ENCODE data around the gene BTBD9. TPM values are rescaled to one million over a fixed set of nuclear protein-coding genes. Genes with fewer than 3 reads are reported as not detected.

BTBD9 gene
- total RNA-seq, 1 donor from 2014 or later, result 18.1 TPM

GRCh38 chr6:38658418-38659167 is 18.9 kb upstream of the BTBD9 start:
- Mint-ChIP-seq H3K9me3 (ENCODE audit: unreplicated experiment) (no peaks in the 10 kb centered on the region), H3K4me3 (ENCODE audit: unreplicated experiment) (no peak overlapping the region), H3K27me3 (ENCODE audit: unreplicated experiment) (no peaks in the 10 kb centered on the region), H3K4me1 (ENCODE audit: unreplicated experiment) (no peaks in the 10 kb centered on the region), H3K36me3 (ENCODE audit: unreplicated experiment) (peaks cover 12% of the 10 kb centered on the region), H3K27ac (ENCODE audit: unreplicated experiment) (no peak overlapping the region)
- no peak for DNase-seq (ENCODE audit: extremely low spot score, unreplicated experiment)
- no peak for TF ChIP-seq CTCF (IDR thresholded peaks at IDR 0.05)

- no peak for DNase-seq (ENCODE audit: extremely low spot score, unreplicated experiment)
- H3K4me3 Mint-ChIP-seq (ENCODE audit: unreplicated experiment), result no peak overlapping the region
- no peaks in the 10 kb centered on the region for H3K9me3 Mint-ChIP-seq (ENCODE audit: unreplicated experiment)
- no peak overlapping the region for H3K27ac Mint-ChIP-seq (ENCODE audit: unreplicated experiment)
- no peak for TF ChIP-seq CTCF (IDR thresholded peaks at IDR 0.05)
- H3K36me3 Mint-ChIP-seq (ENCODE audit: unreplicated experiment), result peaks cover 12% of the 10 kb centered on the region
- H3K4me1 Mint-ChIP-seq (ENCODE audit: unreplicated experiment), result no peaks in the 10 kb centered on the region
- H3K27me3 Mint-ChIP-seq (ENCODE audit: unreplicated experiment), result no peaks in the 10 kb centered on the region
Measured at GRCh38 chr6:38656896-38657295, 17.2 kb upstream of the BTBD9 start.

- no peaks in the 10 kb centered on the region for H3K27me3 Mint-ChIP-seq (ENCODE audit: unreplicated experiment)
- H3K9me3 Mint-ChIP-seq (ENCODE audit: unreplicated experiment), result no peaks in the 10 kb centered on the region
- H3K4me3 Mint-ChIP-seq (ENCODE audit: unreplicated experiment), result no peak overlapping the region
- TF ChIP-seq CTCF (IDR thresholded peaks at IDR 0.05), result no peak
- DNase-seq (ENCODE audit: extremely low spot score, unreplicated experiment), result no peak
- peaks cover 9% of the 10 kb centered on the region for H3K36me3 Mint-ChIP-seq (ENCODE audit: unreplicated experiment)
- H3K4me1 Mint-ChIP-seq (ENCODE audit: unreplicated experiment), result no peaks in the 10 kb centered on the region
- no peak overlapping the region for H3K27ac Mint-ChIP-seq (ENCODE audit: unreplicated experiment)
Measured at GRCh38 chr6:38654263-38654662, 14.5 kb upstream of the BTBD9 start.

GRCh38 chr6:38651121-38651784 is 11.5 kb upstream of the BTBD9 start:
- H3K27me3 Mint-ChIP-seq (ENCODE audit: unreplicated experiment), result no peaks in the 10 kb centered on the region
- H3K36me3 Mint-ChIP-seq (ENCODE audit: unreplicated experiment), result peaks cover 3% of the 10 kb centered on the region
- DNase-seq (ENCODE audit: extremely low spot score, unreplicated experiment), result no peak
- peaks cover 7% of the 10 kb centered on the region for H3K4me1 Mint-ChIP-seq (ENCODE audit: unreplicated experiment)
- H3K27ac Mint-ChIP-seq (ENCODE audit: unreplicated experiment), result no peak overlapping the region
- H3K9me3 Mint-ChIP-seq (ENCODE audit: unreplicated experiment), result no peaks in the 10 kb centered on the region
- no peak for TF ChIP-seq CTCF (IDR thresholded peaks at IDR 0.05)
- H3K4me3 Mint-ChIP-seq (ENCODE audit: unreplicated experiment), result no peak overlapping the region

- H3K9me3 Mint-ChIP-seq (ENCODE audit: unreplicated experiment), result no peaks in the 10 kb centered on the region
- peaks cover 3% of the 10 kb centered on the region for H3K36me3 Mint-ChIP-seq (ENCODE audit: unreplicated experiment)
- no peak overlapping the region for H3K27ac Mint-ChIP-seq (ENCODE audit: unreplicated experiment)
- H3K4me1 Mint-ChIP-seq (ENCODE audit: unreplicated experiment), result peaks cover 14% of the 10 kb centered on the region
- no peak for DNase-seq (ENCODE audit: extremely low spot score, unreplicated experiment)
- H3K27me3 Mint-ChIP-seq (ENCODE audit: unreplicated experiment), result no peaks in the 10 kb centered on the region
- TF ChIP-seq CTCF (IDR thresholded peaks at IDR 0.05), result no peak
- no peak overlapping the region for H3K4me3 Mint-ChIP-seq (ENCODE audit: unreplicated experiment)
Measured at GRCh38 chr6:38650207-38650752, 10.6 kb upstream of the BTBD9 start.

Data from osteocyte (in vitro differentiated cells).